MM.1S (cell line): Measurements from ENCODE around the gene FHDC1.

Source experiments
- DNase-seq: peaks from one replicate; pipeline ENCODE4 v3.0.0-alpha.2; 2015
- H2AFZ ChIP-seq: fragments of 300-600 bp; sonication (generic); 2 replicates; pipeline ENCODE4 v1.6.0; 2016; ENCODE audit warnings: antibody characterized with exemption, low read length
- H3F3A ChIP-seq: fragments of 300-600 bp; sonication (generic); 2 replicates; pipeline ENCODE4 v1.6.1; 2016; ENCODE audit warnings: mild to moderate bottlenecking, antibody characterized with exemption, low read length, moderate library complexity, mixed read lengths; ENCODE audit not compliant: insufficient read depth
- H3K27ac ChIP-seq: fragments of 300-600 bp; sonication (generic); 2 replicates; pipeline ENCODE4 v1.5.1; 2016; ENCODE audit warnings: mild to moderate bottlenecking, low read length
- H3K27me3 ChIP-seq: fragments of 300-600 bp; sonication (generic); replicated peaks from 2 replicates; pipeline ENCODE4 v1.6.0; 2016; ENCODE audit warnings: low read length; ENCODE audit not compliant: insufficient read depth
- H3K36me3 ChIP-seq: fragments of 300-600 bp; sonication (generic); replicated peaks from 2 replicates; pipeline ENCODE4 v1.6.1; 2016; ENCODE audit warnings: mild to moderate bottlenecking, low read length, mixed read lengths; ENCODE audit not compliant: insufficient read depth
- H3K4me1 ChIP-seq: fragments of 300-600 bp; sonication (generic); 2 replicates; pipeline ENCODE4 v1.6.1; 2016; ENCODE audit warnings: low read length, mixed read lengths
- H3K4me2 ChIP-seq: fragments of 300-600 bp; sonication (generic); 2 replicates; pipeline ENCODE4 v1.6.0; 2016; ENCODE audit warnings: low read depth, low read length
- H3K4me3 ChIP-seq: fragments of 300-600 bp; sonication (generic); 2 replicates; pipeline ENCODE4 v1.5.1; 2016; ENCODE audit warnings: low read length, mixed read lengths
- H3K79me2 ChIP-seq: fragments of 300-600 bp; sonication (generic); 2 replicates; pipeline ENCODE4 v1.6.1; 2016; ENCODE audit warnings: mixed run types, low read length, mixed read lengths
- H3K9ac ChIP-seq: fragments of 300-600 bp; sonication (generic); 2 replicates; pipeline ENCODE4 v1.6.1; 2016; ENCODE audit warnings: low read length, mixed read lengths
- H3K9me2 ChIP-seq: fragments of 300-600 bp; sonication (generic); replicated peaks from 2 replicates; pipeline ENCODE4 v1.6.1; 2016; ENCODE audit warnings: mild to moderate bottlenecking, low read length, mixed read lengths; ENCODE audit not compliant: insufficient read depth
- H3K9me3 ChIP-seq: fragments of 300-600 bp; sonication (generic); replicated peaks from 2 replicates; pipeline ENCODE4 v1.6.1; 2016; ENCODE audit warnings: mild to moderate bottlenecking, low read length, mixed read lengths; ENCODE audit not compliant: insufficient read depth
- H4K20me1 ChIP-seq: fragments of 300-600 bp; sonication (generic); 2 replicates; pipeline ENCODE4 v1.6.1; 2016; ENCODE audit warnings: mild to moderate bottlenecking, low read length, moderate library complexity, mixed read lengths; ENCODE audit not compliant: insufficient read depth
- CTCF ChIP-seq: fragments of 300-600 bp; sonication (generic); IDR thresholded peaks from 2 replicates; pipeline ENCODE4 v1.5.1; 2016; ENCODE audit warnings: antibody characterized with exemption, low read length, mixed read lengths
- EZH2 ChIP-seq: fragments of 300-600 bp; sonication (generic); optimal IDR thresholded peaks from 2 replicates; pipeline ENCODE3; 2017; ENCODE audit warnings: low read depth, mild to moderate bottlenecking, antibody characterized with exemption, low read length, mixed read lengths
- EZH2phosphoT487 ChIP-seq: fragments of 300-600 bp; sonication (generic); IDR thresholded peaks from 2 replicates; pipeline ENCODE4 v1.6.1; 2018; ENCODE audit warnings: antibody characterized with exemption, low read length

FHDC1 gene

GRCh38 chr4:153000076-153000420 is 63.9 kb downstream of the FHDC1 start:
- no peaks in the 10 kb centered on the region for H3K9me3 ChIP-seq
- H3K36me3 ChIP-seq, result no peaks in the 10 kb centered on the region
- no peak overlapping the region for H3K27ac ChIP-seq
- no peaks in the 10 kb centered on the region for H4K20me1 ChIP-seq
- H3F3A ChIP-seq, result no peaks in the 10 kb centered on the region
- TF ChIP-seq EZH2, result no peak
- no peak for TF ChIP-seq EZH2phosphoT487
- TF ChIP-seq CTCF, result no peak
- no peak overlapping the region for H2AFZ ChIP-seq
- H3K9me2 ChIP-seq, result no peaks in the 10 kb centered on the region
- H3K4me1 ChIP-seq, result no peaks in the 10 kb centered on the region
- H3K9ac ChIP-seq, result no peak overlapping the region
- H3K4me3 ChIP-seq, result no peak overlapping the region
- no peak for DNase-seq
- H3K4me2 ChIP-seq, result no peak overlapping the region
- H3K79me2 ChIP-seq, result no peaks in the 10 kb centered on the region
- H3K27me3 ChIP-seq, result no peaks in the 10 kb centered on the region

- H3K79me2 ChIP-seq, result no peaks in the 10 kb centered on the region
- H3K9ac ChIP-seq, result no peak overlapping the region
- H3K36me3 ChIP-seq, result no peaks in the 10 kb centered on the region
- no peaks in the 10 kb centered on the region for H3K4me1 ChIP-seq
- no peaks in the 10 kb centered on the region for H3F3A ChIP-seq
- H3K9me2 ChIP-seq, result no peaks in the 10 kb centered on the region
- no peaks in the 10 kb centered on the region for H3K27me3 ChIP-seq
- no peak overlapping the region for H3K27ac ChIP-seq
- H2AFZ ChIP-seq, result no peak overlapping the region
- no peaks in the 10 kb centered on the region for H4K20me1 ChIP-seq
- no peak for DNase-seq
- no peak overlapping the region for H3K4me2 ChIP-seq
- no peak overlapping the region for H3K4me3 ChIP-seq
- TF ChIP-seq EZH2phosphoT487 (no peak), CTCF (no peak), EZH2 (no peak)
- no peaks in the 10 kb centered on the region for H3K9me3 ChIP-seq
These were observed 65.5 kb downstream of the FHDC1 start for GRCh38 chr4:153001626-153002025.

- Histone ChIP-seq H3K36me3 (no peaks in the 10 kb centered on the region), H3K9me2 (no peaks in the 10 kb centered on the region), H4K20me1 (no peaks in the 10 kb centered on the region), H3K27ac (no peak overlapping the region), H3K79me2 (no peaks in the 10 kb centered on the region), H3K4me3 (no peak overlapping the region), H3K4me2 (no peak overlapping the region), H3K4me1 (no peaks in the 10 kb centered on the region), H3F3A (no peaks in the 10 kb centered on the region), H3K27me3 (no peaks in the 10 kb centered on the region), H3K9ac (no peak overlapping the region), H3K9me3 (no peaks in the 10 kb centered on the region), H2AFZ (no peak overlapping the region)
- TF ChIP-seq EZH2phosphoT487, result no peak
- no peak for DNase-seq
These were observed 66.0 kb downstream of the FHDC1 start for GRCh38 chr4:153002110-153002509.

- no peaks in the 10 kb centered on the region for H3F3A ChIP-seq
- DNase-seq, result no peak
- H4K20me1 ChIP-seq, result no peaks in the 10 kb centered on the region
- no peak overlapping the region for H3K4me2 ChIP-seq
- TF ChIP-seq EZH2, result no peak
- TF ChIP-seq EZH2phosphoT487, result no peak
- no peak for TF ChIP-seq CTCF
- no peaks in the 10 kb centered on the region for H3K27me3 ChIP-seq
- H2AFZ ChIP-seq, result no peak overlapping the region
- no peak overlapping the region for H3K9ac ChIP-seq
- H3K9me2 ChIP-seq, result no peaks in the 10 kb centered on the region
- no peak overlapping the region for H3K27ac ChIP-seq
- H3K4me1 ChIP-seq, result no peaks in the 10 kb centered on the region
- no peaks in the 10 kb centered on the region for H3K79me2 ChIP-seq
- no peak overlapping the region for H3K4me3 ChIP-seq
- no peaks in the 10 kb centered on the region for H3K36me3 ChIP-seq
- H3K9me3 ChIP-seq, result no peaks in the 10 kb centered on the region
These were observed 68.1 kb downstream of the FHDC1 start for GRCh38 chr4:153004081-153004850.
